ENCODE data around the gene PRKCA.

Gene PRKCA

GRCh38 chr17:66580956-66581391, 278.6 kb downstream of the PRKCA start:
- DNase-seq (ENCODE audit: low read depth in 1 of 2, low spot score in 1 of 2), result no peak
- no peak for TF ChIP-seq POLR2AphosphoS5 (IDR thresholded peaks at IDR 0.05; ENCODE audit: low read depth)
- no peak for TF ChIP-seq CTCF (IDR thresholded peaks at IDR 0.05; ENCODE audit: insufficient read depth, low read length)
- no peak for TF ChIP-seq GABPA (IDR thresholded peaks at IDR 0.05; ENCODE audit: low read depth)
- no peak for TF ChIP-seq SPI1 (IDR thresholded peaks at IDR 0.05; ENCODE audit: borderline replicate concordance, low read depth)
- no peak for TF ChIP-seq REST (IDR thresholded peaks at IDR 0.05; ENCODE audit: insufficient replicate concordance, low read depth)
- Histone ChIP-seq H3K27ac (replicated peaks) (no peak overlapping the region), H3K27me3 (ENCODE audit: insufficient read depth, poor library complexity, severe bottlenecking) (no peaks in the 10 kb centered on the region), H3K4me3 (replicated peaks; ENCODE audit: insufficient read depth, low read length) (no peak overlapping the region)

GRCh38 chr17:66582373-66583111, 280.1 kb downstream of the PRKCA start:
- no peak overlapping the region for H3K27ac ChIP-seq (replicated peaks)
- no peaks in the 10 kb centered on the region for H3K27me3 ChIP-seq (ENCODE audit: insufficient read depth, poor library complexity, severe bottlenecking)
- DNase-seq (ENCODE audit: low read depth in 1 of 2, low spot score in 1 of 2), result no peak
- H3K4me3 ChIP-seq (replicated peaks; ENCODE audit: insufficient read depth, low read length), result no peak overlapping the region
- no peak for TF ChIP-seq POLR2AphosphoS5 (IDR thresholded peaks at IDR 0.05; ENCODE audit: low read depth)

- H3K27ac ChIP-seq (replicated peaks), result no peak overlapping the region
- DNase-seq (ENCODE audit: low read depth in 1 of 2, low spot score in 1 of 2), result no peak
- no peak overlapping the region for H3K4me3 ChIP-seq (replicated peaks; ENCODE audit: insufficient read depth, low read length)
- no peaks in the 10 kb centered on the region for H3K27me3 ChIP-seq (ENCODE audit: insufficient read depth, poor library complexity, severe bottlenecking)
- no peak for TF ChIP-seq POLR2AphosphoS5 (IDR thresholded peaks at IDR 0.05; ENCODE audit: low read depth)
- no peak for TF ChIP-seq GABPA (IDR thresholded peaks at IDR 0.05; ENCODE audit: low read depth)
- no peak for TF ChIP-seq SPI1 (IDR thresholded peaks at IDR 0.05; ENCODE audit: borderline replicate concordance, low read depth)
- no peak for TF ChIP-seq REST (IDR thresholded peaks at IDR 0.05; ENCODE audit: insufficient replicate concordance, low read depth)
- TF ChIP-seq CTCF (IDR thresholded peaks at IDR 0.05; ENCODE audit: insufficient read depth, low read length), result no peak
Measured at GRCh38 chr17:66583112-66583748, 280.8 kb downstream of the PRKCA start.

- Histone ChIP-seq H3K27me3 (ENCODE audit: insufficient read depth, poor library complexity, severe bottlenecking) (no peaks in the 10 kb centered on the region), H3K27ac (replicated peaks) (no peak overlapping the region), H3K4me3 (replicated peaks; ENCODE audit: insufficient read depth, low read length) (no peak overlapping the region)
- no peak for DNase-seq (ENCODE audit: low read depth in 1 of 2, low spot score in 1 of 2)
- TF ChIP-seq REST (IDR thresholded peaks at IDR 0.05; ENCODE audit: insufficient replicate concordance, low read depth) (no peak), CTCF (IDR thresholded peaks at IDR 0.05; ENCODE audit: insufficient read depth, low read length) (no peak), POLR2AphosphoS5 (IDR thresholded peaks at IDR 0.05; ENCODE audit: low read depth) (no peak), SPI1 (IDR thresholded peaks at IDR 0.05; ENCODE audit: borderline replicate concordance, low read depth) (no peak), GABPA (IDR thresholded peaks at IDR 0.05; ENCODE audit: low read depth) (no peak)
Measured at GRCh38 chr17:66584927-66585326, 282.5 kb downstream of the PRKCA start.

All from HL-60 (cell line).